Putamen (tissue), 1 donor: ENCODE data around the gene CRACR2B.

Experiments
- DNase-seq: peaks from one replicate; pipeline ENCODE4 v3.0.0-alpha.2; 2016; ENCODE audit warnings: low spot score

The CRACR2B gene

DNA sequence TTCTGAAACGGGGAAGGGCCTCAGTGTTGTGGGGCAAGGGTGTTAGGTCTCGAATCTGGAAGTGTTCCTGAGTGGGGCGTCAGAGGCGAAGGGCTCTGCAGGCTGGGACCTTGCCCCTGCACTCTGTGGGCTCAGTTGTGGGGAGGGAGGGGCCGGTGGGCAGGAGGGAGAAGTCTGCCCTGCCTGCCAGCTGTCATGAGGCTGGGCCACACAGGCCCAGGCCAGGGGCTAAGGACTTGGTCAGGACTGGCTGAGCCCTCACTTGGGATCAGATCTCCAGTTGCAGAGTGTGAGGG, at the start of gene CRACR2B:
TSS of gene CRACR2B (plus strand) at position 23 of the 296 bp plus-strand sequence. CDS start 689 bp downstream, outside the sequence.
- DNase-seq, result no peak

GRCh38 chr11:778976-779954, 48.5 kb upstream of the CRACR2B start:
- DNase-seq, result no peak

GRCh38 chr11:779955-780532, 47.7 kb upstream of the CRACR2B start:
- DNase-seq, result no peak

- DNase-seq, result no peak
Measured at GRCh38 chr11:782264-783174, 45.2 kb upstream of the CRACR2B start.

- DNase-seq, result peak; percentile 73
Measured at GRCh38 chr11:783581-784015, 44.1 kb upstream of the CRACR2B start.

DNA sequence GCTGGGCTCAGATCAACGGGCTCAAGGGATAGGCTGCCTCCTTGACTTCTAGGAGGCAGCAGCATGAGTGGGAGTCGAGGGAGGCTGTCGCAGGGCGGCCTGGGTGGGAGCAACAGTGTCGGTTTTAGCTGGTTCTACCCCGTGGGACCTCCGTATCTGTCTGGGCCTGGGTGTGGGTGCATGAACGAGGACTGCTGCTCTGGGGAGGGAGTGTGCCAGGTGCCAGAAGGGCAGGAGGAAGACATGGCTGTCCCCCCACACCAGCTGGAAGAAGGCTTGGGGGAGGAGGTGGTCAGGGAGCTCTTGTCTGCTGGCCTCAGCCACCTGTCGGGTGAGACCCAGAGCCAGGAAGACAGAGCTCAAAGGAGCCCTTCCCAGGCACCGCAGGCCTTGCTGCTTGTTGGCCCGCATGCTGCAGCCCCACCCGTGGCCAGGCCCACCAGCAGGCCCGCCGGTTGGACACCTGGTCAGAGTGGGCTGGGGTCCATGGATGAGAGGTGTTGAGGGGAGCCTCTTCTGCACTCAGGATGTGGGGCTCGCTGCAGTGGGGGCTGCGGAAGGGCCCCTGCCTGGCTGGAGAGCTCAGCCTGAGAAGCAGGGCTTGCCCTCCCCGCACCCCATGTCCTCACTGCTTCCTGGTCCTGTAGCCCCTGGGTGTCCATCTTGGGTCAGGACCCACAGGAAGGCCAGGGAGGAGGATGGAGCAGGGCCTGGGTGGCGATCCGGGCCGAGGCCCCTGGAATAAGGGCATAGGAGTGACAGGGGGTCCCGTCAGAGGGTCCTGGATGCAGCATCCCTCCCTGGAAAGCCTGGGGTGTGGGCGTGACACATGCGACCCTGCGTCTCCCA, 41.3 kb upstream of the CRACR2B start:
- DNase-seq, result no peak

DNA sequence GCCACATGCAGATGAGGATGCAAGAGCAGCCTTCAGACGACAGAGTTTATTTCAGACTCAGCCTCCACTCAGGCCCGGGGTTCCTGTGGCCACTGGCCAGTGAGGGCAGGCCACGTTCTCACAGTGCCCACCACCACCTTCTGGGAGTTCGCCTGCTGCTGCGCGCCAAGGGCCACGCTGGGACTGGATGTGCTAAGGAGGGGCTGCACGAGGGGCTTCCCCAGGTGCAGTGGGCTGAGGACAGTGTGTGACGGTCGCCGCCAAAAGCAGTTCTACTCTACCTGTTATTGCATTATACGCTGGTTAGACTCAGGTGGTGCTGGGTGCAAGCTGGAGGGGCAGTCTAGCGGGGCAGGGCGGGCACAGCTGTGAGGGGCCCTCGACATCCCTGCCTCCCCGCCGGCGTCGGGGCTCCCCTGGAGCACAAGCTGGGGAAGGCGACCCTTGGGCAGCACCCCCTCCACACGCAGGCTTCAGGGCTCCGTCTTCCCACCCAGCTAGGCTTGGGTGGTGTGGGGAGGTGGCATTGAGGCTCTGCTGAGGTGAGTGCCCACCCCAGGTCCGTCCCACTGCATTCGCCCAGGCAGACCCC, 40.5 kb upstream of the CRACR2B start:
- DNase-seq, result no peak

- no peak for DNase-seq
Measured at GRCh38 chr11:788009-788640, 39.6 kb upstream of the CRACR2B start.

DNA sequence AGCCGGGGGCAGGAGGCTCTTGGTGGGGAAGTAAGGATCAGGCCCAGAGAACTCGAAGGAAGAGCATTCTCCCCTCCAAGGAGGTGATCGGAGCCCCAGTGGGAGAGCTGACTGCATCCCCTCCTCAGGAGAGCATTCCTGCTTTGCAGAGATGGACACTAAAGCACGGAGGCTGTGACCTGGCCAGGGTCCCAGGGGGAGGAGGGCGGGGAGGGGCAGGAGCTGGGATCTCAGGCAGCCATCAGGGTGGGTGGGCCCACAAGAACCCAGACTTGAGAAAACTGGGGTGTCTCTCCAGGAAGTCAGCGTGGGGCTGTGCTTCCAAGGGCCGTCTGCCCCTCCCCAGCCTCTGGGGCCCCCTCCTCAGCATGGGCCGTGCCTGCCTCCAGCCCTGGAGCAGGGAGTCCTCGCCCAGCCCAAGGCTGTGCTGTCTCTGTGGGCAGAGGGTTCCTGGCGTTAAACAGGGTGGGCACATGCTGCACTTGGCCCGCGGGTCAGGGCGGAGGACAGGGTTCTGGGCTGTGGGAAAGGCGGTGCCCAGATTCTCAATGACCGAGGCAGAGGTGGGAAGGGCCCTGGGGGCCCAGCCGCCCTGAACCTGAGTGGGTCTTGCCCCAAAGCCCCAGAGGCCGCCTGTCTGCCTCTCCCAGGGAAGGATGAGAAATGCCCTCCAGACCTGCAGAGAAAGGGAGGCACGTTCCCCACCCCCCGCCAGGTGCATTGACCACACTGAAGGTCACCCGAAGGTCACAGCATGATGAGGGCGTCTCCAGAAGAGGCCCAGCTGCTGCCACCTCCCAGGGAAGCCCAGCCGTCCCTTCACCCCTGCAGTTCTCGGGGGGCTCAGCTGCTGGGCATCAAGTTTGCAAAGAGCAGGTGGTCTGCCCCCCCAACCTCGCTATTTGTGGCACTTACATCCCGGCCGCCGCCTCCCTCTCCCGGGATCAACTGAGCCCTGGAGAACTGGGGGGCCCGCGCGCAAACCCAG, 38.5 kb upstream of the CRACR2B start:
- DNase-seq, result no peak

- peak; percentile 81 for DNase-seq
Measured at GRCh38 chr11:789943-790342, 37.8 kb upstream of the CRACR2B start, which contains the start of gene CEND1. TSS of gene CEND1 (minus strand) at chr11:790090. CDS start at chr11:788576, 1,514 bp downstream.

DNA sequence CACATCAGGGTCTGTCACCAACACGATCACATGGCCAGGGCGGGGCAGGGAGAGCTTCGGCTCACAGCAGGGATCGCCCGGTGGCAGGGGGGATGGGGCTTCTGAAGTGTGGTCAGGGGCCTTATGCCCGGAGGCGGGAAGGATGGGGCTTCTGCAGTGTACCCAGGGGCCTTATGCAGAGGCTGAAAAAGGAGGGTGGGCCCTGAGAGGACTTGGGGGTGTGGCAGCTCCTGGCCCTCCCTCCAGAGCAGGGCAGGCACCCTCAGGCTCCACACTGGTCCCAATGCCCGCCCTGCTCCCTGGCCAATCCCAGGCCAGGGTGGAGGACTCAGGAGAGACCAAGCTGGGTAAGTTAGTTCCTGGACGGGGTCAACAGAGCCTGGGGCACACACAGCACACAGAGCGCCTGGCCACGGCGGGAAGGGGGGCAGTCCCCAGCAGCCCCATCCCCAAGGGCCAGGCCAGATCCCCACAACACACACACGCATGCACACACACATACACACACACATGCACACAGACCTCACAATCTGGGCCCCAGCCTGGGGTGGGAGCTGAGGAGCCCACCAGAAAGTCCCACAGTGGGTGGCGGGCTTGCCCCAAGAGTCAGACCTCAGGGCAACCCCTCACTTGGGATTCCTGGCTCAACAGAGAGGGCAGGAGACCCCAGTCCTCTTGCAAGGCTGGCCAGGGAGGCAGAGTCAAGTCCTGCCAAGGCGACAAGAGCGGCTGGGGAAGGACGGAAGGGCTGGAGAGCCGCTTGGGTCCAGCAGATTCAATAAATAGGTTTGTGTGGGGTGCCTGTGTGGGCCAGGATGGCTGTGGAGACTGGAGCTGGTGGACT, 36.8 kb upstream of the CRACR2B start:
- DNase-seq, result no peak

GRCh38 chr11:791658-792534, 35.8 kb upstream of the CRACR2B start:
- no peak for DNase-seq

DNA sequence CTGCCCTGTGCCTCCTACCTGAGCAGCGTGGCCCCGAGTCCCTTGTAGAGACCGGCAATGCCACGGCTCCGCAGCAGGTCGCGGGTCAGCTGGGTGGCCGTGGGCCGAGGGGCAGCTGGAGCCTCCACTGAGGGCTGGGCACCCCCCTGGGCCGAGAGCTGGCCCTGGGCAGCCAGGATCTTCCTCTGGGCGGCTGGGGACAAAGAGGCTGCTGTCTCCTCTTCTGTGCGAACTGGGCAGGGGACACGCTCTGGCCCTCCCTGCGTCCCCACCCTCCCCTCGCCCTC, 35.2 kb upstream of the CRACR2B start:
- DNase-seq, result no peak

DNA sequence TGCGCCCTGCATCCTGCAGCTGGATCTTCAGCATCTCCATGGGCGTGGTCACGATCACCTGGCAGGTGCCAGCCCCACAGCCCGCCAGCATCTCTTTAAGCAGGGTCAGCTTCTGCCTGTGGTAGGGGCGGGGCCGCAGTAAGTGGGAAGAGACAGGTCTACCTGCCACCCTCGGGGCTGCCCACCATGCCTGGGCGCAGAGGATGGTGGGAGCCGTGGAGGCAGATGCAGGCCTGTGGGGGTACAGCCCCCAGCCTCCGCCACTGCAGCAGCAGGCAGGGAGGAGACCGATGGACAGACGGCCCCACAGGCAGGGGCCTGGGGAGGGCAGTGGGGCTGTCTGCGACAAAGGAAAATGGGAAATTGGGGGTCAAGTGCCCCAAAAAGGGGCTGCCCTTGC, 34.8 kb upstream of the CRACR2B start:
- no peak for DNase-seq

- DNase-seq, result no peak
Measured at GRCh38 chr11:793556-793955, 34.2 kb upstream of the CRACR2B start.

DNA sequence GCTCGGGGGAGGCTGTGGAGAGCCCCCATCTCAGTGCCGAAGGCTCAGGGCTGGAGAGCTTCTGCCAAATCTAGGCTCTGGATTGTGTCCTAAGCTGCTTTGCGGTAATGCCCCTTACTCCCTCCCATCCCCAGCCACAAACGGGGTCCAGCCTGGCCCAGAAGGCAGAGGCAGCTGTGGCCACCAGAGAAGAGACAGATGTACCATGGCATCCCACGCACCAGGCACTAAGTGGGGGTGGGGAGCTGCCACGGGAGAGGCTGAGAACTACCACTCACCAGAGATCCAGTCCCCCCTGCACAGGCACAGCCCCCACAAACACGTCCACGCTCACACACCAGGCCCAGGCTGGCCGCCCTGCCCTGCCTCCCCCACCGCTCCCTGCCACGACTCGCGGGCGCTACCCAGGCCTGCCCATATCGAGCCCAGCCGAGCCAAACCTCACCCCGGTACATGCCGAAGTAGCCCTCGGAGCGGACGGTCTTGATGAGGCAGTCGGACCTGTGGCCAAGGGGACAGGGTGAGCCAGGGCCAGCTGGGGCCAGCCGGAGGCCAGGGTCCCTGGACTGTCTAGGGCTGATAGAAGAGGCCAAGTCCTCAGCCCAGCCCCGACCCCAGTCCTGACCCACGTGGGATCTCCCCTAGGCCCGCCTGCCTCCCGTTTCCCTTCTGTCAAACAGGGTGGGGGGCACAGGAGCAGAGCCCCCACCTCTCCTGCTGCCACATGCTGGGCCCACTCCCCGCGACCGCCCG, 33.5 kb upstream of the CRACR2B start:
- DNase-seq, result no peak
